Measurements from ENCODE around the gene TPGS2.
"Not testable (repeated sequence)": the region's sequence is repeated elsewhere in the genome, so short reads cannot be mapped to it uniquely, and the experiment has no call there.

Gene TPGS2

GRCh38 chr18:36786686-36787085 lies 42.1 kb downstream of the TPGS2 start:
- in situ Hi-C loops (cut with MboI; ENCODE audit: low pct_unique_long_range_greater_than_20kb, low sequenced_read_pairs), result no loop called here
- DNase-seq, result no peak

- in situ Hi-C loops (cut with MboI; ENCODE audit: low pct_unique_long_range_greater_than_20kb, low sequenced_read_pairs), result no loop called here
- no peak for DNase-seq
Observed at GRCh38 chr18:36783792-36784191, 45.0 kb downstream of the TPGS2 start.

DNA sequence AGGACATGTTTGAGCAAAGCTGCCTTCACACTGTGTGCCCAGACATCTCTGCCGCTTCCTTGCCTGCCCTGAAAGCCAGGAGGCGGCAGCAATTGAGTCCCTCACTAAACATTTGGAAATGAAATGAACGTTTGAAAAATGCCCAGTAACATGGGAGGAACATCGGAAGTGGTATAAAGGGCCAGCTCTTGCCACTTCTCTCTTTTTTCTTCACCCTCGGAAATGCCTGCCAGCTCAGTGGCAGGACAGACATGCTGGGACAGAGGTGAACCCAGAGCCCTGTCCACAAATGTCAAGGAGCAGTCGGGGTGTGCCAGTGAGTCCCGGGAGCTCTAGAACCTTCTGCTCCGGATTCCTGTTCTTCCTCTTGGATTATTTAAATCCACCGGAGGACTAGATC lies 46.1 kb downstream of the TPGS2 start:
- no peak for DNase-seq

GRCh38 chr18:36780748-36781147 lies 48.1 kb downstream of the TPGS2 start:
- DNase-seq, result no peak
- in situ Hi-C loops (cut with MboI; ENCODE audit: low pct_unique_long_range_greater_than_20kb, low sequenced_read_pairs), result no loop called here

More for the DNA sequence above, 46.1 kb downstream of the TPGS2 start:
- in situ Hi-C loops (cut with MboI; ENCODE audit: low pct_unique_long_range_greater_than_20kb, low sequenced_read_pairs), result no loop called here

- in situ Hi-C loops (cut with MboI; ENCODE audit: low pct_unique_long_range_greater_than_20kb, low sequenced_read_pairs), result no loop called here
- no peak for DNase-seq
Observed at GRCh38 chr18:36777566-36777965, 51.2 kb downstream of the TPGS2 start.

DNA sequence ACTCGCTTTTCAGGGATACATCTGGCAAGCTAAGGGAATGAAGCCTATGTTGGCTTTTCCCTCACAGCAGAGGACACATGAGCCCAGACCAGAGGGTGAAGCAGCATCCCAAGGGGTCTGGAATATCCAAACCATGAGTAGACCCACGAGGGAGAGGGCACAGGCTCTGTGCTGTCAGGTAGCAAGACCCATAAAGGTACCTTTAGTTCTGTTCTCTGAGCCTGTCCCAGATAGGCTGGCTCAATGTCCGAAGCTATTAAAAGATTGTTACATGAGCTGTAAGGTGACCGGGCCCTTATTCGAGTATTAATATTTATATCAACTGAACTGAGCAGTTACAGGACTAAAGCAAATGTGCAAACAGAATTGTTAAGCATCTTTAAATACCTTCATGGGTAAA lies 52.2 kb downstream of the TPGS2 start:
- DNase-seq, result no peak
- in situ Hi-C loops (cut with MboI; ENCODE audit: low pct_unique_long_range_greater_than_20kb, low sequenced_read_pairs), result no loop called here

GRCh38 chr18:36775396-36775795 lies 53.4 kb downstream of the TPGS2 start:
- in situ Hi-C loops (cut with MboI; ENCODE audit: low pct_unique_long_range_greater_than_20kb, low sequenced_read_pairs), result no loop called here
- no peak for DNase-seq

GRCh38 chr18:36772241-36772723 lies 56.5 kb downstream of the TPGS2 start:
- in situ Hi-C loops (cut with MboI; ENCODE audit: low pct_unique_long_range_greater_than_20kb, low sequenced_read_pairs), result no loop called here
- no peak for DNase-seq

- DNase-seq, result no peak
- in situ Hi-C loops (cut with MboI; ENCODE audit: low pct_unique_long_range_greater_than_20kb, low sequenced_read_pairs), result no loop called here
Observed at GRCh38 chr18:36771245-36771644, 57.6 kb downstream of the TPGS2 start.

GRCh38 chr18:36770315-36770946 lies 58.4 kb downstream of the TPGS2 start:
- in situ Hi-C loops (cut with MboI; ENCODE audit: low pct_unique_long_range_greater_than_20kb, low sequenced_read_pairs), result no loop called here
- DNase-seq, result no peak

- in situ Hi-C loops (cut with MboI; ENCODE audit: low pct_unique_long_range_greater_than_20kb, low sequenced_read_pairs), result no loop called here
- DNase-seq, result peak; percentile 16
Observed at GRCh38 chr18:36769611-36770314, 59.0 kb downstream of the TPGS2 start.

DNA sequence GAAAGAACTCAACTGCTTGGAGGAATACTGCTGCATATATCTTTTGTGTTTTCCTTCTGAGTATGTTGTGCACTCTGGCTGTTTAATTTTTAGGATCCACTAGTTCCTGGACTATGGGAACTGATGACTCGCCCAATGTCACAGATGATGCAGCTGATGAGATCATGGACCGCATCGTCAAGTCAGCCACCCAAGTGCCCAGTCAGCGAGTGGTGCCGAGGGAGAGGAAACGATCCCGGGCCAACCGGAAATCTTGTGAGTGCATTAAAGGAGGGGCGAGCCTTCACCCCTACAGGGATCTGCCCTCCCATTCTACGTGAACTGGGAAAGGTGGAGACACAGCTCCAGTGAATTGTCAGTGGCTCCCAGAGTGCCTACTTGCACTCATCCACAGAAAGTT lies 59.6 kb downstream of the TPGS2 start:
- in situ Hi-C loops (cut with MboI; ENCODE audit: low pct_unique_long_range_greater_than_20kb, low sequenced_read_pairs), result no loop called here
- no peak for DNase-seq

- in situ Hi-C loops (cut with MboI; ENCODE audit: low pct_unique_long_range_greater_than_20kb, low sequenced_read_pairs), result no loop called here
- DNase-seq, result no peak
Observed at GRCh38 chr18:36766836-36767235, 62.0 kb downstream of the TPGS2 start.

DNA sequence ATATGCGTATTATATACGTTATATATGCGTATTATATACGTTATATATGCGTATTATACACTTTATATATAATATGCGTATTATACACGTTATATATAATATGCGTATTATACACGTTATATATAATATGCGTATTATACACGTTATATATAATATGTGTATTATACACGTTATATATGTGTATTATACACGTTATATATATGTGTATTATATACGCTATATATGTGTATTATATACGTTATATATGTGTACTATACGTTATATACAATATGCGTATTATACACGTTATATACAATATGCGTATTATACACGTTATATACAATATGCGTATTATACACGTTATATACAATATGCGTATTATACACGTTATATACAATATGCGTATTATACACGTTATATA lies 65.8 kb downstream of the TPGS2 start:
- in situ Hi-C loops (cut with MboI; ENCODE audit: low pct_unique_long_range_greater_than_20kb, low sequenced_read_pairs); DNase-seq: not testable (repeated sequence)

DNA sequence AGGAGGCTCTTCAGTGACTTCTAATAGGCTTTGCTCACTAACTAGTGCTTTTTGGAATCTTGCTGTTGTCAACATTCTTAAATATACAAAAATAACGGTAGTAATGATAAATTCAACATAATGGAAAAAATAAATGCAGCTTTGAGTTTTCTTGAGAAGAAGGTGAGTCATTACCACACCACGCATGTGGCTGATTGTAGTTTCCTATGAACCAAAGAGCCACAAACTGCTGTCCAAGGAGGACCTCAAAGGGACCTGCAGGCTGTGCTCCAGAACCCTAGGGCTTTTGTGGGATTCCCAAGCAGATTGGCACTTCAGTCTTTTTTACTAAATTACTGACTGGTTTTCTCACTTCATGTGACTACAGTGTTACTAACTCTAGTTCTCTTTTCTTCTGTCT lies 66.7 kb downstream of the TPGS2 start:
- in situ Hi-C loops (cut with MboI; ENCODE audit: low pct_unique_long_range_greater_than_20kb, low sequenced_read_pairs), result no loop called here
- no peak for DNase-seq

- in situ Hi-C loops (cut with MboI; ENCODE audit: low pct_unique_long_range_greater_than_20kb, low sequenced_read_pairs), result no loop called here
Observed at GRCh38 chr18:36761186-36761698, 67.6 kb downstream of the TPGS2 start.

DNA sequence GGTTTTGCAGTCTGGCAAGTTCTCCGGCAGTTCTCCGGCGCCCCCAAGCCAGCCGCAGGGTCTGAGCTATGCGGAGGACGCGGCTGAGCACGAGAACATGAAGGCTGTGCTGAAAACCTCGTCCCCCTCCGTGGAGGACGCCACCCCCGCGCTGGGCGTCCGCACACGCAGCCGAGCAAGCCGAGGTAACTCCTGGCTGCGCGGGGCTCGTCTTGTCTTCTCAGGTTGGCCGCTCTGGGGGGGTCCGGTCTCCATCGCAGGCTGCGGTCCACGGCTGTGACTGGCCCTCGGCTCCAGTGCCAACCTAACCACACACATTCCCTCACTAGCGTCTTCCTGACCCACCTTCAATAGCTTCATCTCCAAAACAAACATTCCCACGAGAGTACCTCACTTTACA lies 68.2 kb downstream of the TPGS2 start:
- in situ Hi-C loops (cut with MboI; ENCODE audit: low pct_unique_long_range_greater_than_20kb, low sequenced_read_pairs), result no loop called here
- no peak for DNase-seq

More at GRCh38 chr18:36761186-36761698, 67.6 kb downstream of the TPGS2 start:
- DNase-seq, result no peak

GRCh38 chr18:36759167-36759776 lies 69.5 kb downstream of the TPGS2 start:
- DNase-seq, result no peak
- in situ Hi-C loops (cut with MboI; ENCODE audit: low pct_unique_long_range_greater_than_20kb, low sequenced_read_pairs), result no loop called here

- in situ Hi-C loops (cut with MboI; ENCODE audit: low pct_unique_long_range_greater_than_20kb, low sequenced_read_pairs), result no loop called here
- no peak for DNase-seq
Observed at GRCh38 chr18:36758623-36759022, 70.2 kb downstream of the TPGS2 start.

DNA sequence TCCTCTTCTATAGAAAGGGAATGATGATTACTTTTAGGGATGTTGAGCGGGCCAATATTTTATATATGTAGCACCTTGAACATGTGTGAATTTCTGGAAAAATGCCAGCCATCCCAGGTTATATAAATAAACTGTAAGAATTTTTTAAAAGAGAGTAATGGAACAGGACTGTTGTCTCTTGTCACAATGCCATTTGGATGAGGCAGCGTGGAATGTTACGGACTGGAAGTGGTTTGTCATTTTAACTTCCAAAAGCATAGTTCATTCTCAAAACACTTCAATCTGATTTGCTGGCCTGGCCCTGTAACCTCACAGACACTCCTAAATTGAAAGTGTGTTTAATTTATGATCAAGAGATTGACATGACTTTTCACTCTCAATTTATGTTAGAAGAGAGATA lies 70.8 kb downstream of the TPGS2 start:
- in situ Hi-C loops (cut with MboI; ENCODE audit: low pct_unique_long_range_greater_than_20kb, low sequenced_read_pairs), result no loop called here
- DNase-seq, result no peak
